Measurements from ENCODE around the gene STEAP1B. TPM values are rescaled to one million over a fixed set of nuclear protein-coding genes. Genes with fewer than 3 reads are reported as not detected.

Gene STEAP1B
- total RNA-seq, 1 donor from 2014 or later: 5.6 TPM

DNA sequence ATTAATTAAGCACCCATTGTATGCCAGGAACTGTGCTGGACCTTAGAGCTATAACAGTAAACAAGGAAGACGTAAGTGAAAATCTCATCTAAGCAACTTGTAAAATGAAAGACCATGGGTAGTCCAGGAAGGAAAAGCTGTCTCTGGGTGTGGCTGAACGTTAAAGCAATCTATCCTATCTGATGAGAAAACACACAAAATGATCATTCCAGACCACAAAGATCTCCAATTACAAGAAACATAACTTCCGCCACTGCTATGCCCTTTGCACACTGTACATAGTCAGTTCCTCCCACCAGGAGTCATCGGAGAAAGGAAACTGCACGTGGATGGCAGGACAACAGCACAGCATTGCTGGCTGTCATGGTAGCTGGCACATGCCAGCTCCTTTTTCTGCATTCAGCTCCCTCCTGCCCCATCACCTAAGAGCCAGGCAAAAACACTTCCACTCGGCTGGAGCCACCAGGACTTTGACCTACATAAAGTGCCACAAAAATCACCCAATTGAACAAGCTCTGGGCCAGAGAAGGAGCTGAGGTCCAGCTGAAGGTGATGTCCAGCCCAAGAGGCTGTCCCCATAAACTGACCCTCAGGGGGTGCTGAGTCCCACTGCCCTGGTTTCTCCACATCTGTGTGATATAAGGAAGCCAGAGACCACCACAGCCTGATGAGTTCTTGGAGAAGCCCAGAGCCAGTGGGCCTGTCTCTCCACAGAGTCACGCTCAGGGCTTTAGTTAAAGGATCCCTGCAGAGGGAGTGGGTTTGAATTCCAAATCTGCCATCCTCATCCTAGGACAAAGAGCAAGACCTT, 56.4 kb downstream of the STEAP1B start:
- TF ChIP-seq, protein P1, sequence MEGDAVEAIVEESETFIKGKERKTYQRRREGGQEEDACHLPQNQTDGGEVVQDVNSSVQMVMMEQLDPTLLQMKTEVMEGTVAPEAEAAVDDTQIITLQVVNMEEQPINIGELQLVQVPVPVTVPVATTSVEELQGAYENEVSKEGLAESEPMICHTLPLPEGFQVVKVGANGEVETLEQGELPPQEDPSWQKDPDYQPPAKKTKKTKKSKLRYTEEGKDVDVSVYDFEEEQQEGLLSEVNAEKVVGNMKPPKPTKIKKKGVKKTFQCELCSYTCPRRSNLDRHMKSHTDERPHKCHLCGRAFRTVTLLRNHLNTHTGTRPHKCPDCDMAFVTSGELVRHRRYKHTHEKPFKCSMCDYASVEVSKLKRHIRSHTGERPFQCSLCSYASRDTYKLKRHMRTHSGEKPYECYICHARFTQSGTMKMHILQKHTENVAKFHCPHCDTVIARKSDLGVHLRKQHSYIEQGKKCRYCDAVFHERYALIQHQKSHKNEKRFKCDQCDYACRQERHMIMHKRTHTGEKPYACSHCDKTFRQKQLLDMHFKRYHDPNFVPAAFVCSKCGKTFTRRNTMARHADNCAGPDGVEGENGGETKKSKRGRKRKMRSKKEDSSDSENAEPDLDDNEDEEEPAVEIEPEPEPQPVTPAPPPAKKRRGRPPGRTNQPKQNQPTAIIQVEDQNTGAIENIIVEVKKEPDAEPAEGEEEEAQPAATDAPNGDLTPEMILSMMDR (IDR thresholded peaks at IDR 0.05; ENCODE audit: unreplicated experiment): no peak
- H3K36me3 Mint-ChIP-seq (ENCODE audit: low read depth, unreplicated experiment): peaks cover 1% of the 10 kb centered on the region
- H3K4me3 Mint-ChIP-seq (ENCODE audit: unreplicated experiment): no peak overlapping the region
- peaks cover 2% of the 10 kb centered on the region for H3K27me3 Mint-ChIP-seq (ENCODE audit: unreplicated experiment)
- H3K27ac Mint-ChIP-seq (ENCODE audit: unreplicated experiment): no peak overlapping the region
- peaks cover 32% of the 10 kb centered on the region for H3K4me1 Mint-ChIP-seq (ENCODE audit: unreplicated experiment)
- H3K9me3 Mint-ChIP-seq (ENCODE audit: unreplicated experiment): no peaks in the 10 kb centered on the region
- no peak for DNase-seq (ENCODE audit: low spot score)

DNA sequence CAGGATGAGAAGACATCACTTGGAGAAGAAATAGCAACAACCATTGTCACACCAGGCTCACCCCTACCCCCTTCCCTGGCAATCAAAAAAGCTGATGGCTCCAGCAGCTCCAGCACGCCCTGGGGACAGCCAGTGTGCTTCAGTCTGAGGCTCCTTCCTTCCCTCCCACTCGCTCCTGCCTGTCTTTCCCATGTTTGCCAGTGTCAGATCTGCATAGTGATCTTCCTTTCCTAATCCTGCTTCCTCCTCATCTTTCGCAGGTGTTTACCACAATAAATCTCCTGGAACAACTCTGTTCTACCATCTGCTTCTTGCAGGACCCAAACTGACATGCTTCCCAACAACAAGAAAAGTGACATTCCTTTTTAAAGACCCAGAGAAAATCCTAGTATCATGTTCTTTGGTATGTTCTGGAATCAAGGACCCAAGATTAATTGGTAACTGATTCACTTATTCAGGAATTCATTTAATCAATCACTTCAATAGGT, 57.1 kb downstream of the STEAP1B start:
- Mint-ChIP-seq H3K27ac (ENCODE audit: unreplicated experiment) (peak overlapping the region; percentile 10), H3K4me1 (ENCODE audit: unreplicated experiment) (peaks cover 32% of the 10 kb centered on the region), H3K4me3 (ENCODE audit: unreplicated experiment) (no peak overlapping the region)

DNA sequence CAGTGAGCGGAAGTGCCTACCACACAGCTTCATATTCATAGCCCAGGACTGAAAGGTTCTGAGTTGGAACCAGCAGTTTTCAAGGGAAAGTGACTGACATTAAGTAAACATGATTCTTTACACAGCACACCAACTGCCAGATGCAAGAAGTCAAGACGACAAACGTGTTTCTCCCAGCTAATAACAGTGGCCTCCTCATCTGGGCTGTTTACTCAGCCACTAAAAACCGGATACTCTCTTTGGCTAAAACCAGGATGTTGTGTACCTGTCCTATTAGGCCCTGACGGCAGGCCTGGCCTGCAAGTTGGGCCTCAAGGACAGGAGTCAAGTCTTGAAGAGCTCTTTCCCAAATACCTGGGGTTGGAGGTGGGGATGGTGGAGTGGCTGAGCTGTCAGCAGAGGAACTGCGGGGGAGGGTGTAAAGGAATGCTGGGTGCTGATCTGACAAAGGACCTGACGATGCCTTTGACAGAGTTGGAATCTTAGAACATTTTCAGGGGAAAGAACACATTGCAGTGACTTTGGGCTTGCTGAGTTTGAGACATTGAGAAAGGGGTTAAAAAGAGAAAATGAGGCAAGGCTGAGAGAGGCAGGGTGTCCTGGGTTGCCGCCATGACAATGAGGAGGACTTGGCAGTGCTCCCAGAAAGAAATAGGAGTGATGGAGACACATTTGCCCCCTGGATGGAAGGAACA, 57.7 kb downstream of the STEAP1B start:
- Mint-ChIP-seq H3K27me3 (ENCODE audit: unreplicated experiment) (peaks cover 2% of the 10 kb centered on the region), H3K4me1 (ENCODE audit: unreplicated experiment) (peaks cover 32% of the 10 kb centered on the region), H3K9me3 (ENCODE audit: unreplicated experiment) (no peaks in the 10 kb centered on the region), H3K36me3 (ENCODE audit: low read depth, unreplicated experiment) (peaks cover 11% of the 10 kb centered on the region), H3K4me3 (ENCODE audit: unreplicated experiment) (no peak overlapping the region), H3K27ac (ENCODE audit: unreplicated experiment) (peak overlapping the region; percentile 3)
- TF ChIP-seq, protein P1 (IDR thresholded peaks at IDR 0.05; ENCODE audit: unreplicated experiment): no peak
- no peak for DNase-seq (ENCODE audit: low spot score)

More for the DNA sequence above, 57.1 kb downstream of the STEAP1B start:
- no peaks in the 10 kb centered on the region for H3K9me3 Mint-ChIP-seq (ENCODE audit: unreplicated experiment)
- H3K27me3 Mint-ChIP-seq (ENCODE audit: unreplicated experiment): peaks cover 2% of the 10 kb centered on the region
- TF ChIP-seq, protein P1 (IDR thresholded peaks at IDR 0.05; ENCODE audit: unreplicated experiment): no peak
- peaks cover 8% of the 10 kb centered on the region for H3K36me3 Mint-ChIP-seq (ENCODE audit: low read depth, unreplicated experiment)
- no peak for DNase-seq (ENCODE audit: low spot score)

DNA sequence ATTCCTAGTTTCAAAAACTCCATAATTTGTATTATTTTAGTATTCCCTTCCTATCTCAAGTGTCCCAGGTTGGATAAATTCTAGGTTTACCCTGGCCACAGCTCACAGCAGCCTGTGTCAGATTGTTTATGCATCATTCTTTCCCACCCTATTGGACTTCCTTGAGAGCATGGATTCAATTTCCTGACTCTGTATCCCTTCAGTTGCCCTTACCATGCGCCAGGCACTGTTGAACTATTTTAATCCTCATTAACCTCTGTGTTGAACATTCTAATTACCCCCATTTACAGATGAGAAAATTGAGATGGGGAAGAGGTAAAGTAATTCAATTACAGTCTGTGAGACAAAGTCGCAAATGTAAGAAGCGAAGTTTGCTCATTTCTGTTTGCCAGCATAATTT, 58.8 kb downstream of the STEAP1B start:
- H3K4me1 Mint-ChIP-seq (ENCODE audit: unreplicated experiment): peaks cover 39% of the 10 kb centered on the region
- TF ChIP-seq, protein P1 (IDR thresholded peaks at IDR 0.05; ENCODE audit: unreplicated experiment): no peak
- peaks cover 18% of the 10 kb centered on the region for H3K36me3 Mint-ChIP-seq (ENCODE audit: low read depth, unreplicated experiment)
- peaks cover 2% of the 10 kb centered on the region for H3K27me3 Mint-ChIP-seq (ENCODE audit: unreplicated experiment)
- H3K9me3 Mint-ChIP-seq (ENCODE audit: unreplicated experiment): no peaks in the 10 kb centered on the region
- DNase-seq (ENCODE audit: low spot score): no peak
- no peak overlapping the region for H3K4me3 Mint-ChIP-seq (ENCODE audit: unreplicated experiment)
- peak overlapping the region; percentile 22 for H3K27ac Mint-ChIP-seq (ENCODE audit: unreplicated experiment)

All from endothelial cell (in vitro differentiated cells).